GM20000 (cell line): Measurements from ENCODE around the gene WDFY3.

Experiments
- DNase-seq: peaks from one replicate; pipeline ENCODE4 v3.0.0; 2012; ENCODE audit warnings: low spot score
- TF ChIP-seq, protein P1 (sequence below): IDR thresholded peaks from 2 replicates; pipeline ENCODE4 v1.5.1; 2012; ENCODE audit warnings: mild to moderate bottlenecking, control low read depth; ENCODE audit errors: extremely low read depth, missing control alignments

The WDFY3 gene

DNA sequence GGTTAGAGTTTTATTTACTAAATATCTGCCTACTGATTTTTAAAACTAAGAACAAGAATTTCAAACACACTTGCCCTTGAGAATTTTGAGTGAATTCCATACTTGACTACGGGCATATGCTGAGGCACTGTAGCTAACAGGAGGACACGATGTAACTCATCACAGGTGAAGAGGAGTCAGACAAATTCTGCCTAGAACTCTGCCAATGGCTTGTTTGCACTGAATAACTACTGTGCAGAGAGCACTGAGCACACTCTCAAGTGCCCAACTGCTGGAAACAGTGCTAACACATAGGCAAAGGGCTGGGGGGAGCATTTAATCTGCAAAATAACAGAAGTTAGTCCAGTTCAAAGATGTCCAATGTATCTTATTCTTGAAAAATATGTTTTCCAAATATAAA is 104.4 kb downstream of the WDFY3 start:
- TF ChIP-seq, protein P1, sequence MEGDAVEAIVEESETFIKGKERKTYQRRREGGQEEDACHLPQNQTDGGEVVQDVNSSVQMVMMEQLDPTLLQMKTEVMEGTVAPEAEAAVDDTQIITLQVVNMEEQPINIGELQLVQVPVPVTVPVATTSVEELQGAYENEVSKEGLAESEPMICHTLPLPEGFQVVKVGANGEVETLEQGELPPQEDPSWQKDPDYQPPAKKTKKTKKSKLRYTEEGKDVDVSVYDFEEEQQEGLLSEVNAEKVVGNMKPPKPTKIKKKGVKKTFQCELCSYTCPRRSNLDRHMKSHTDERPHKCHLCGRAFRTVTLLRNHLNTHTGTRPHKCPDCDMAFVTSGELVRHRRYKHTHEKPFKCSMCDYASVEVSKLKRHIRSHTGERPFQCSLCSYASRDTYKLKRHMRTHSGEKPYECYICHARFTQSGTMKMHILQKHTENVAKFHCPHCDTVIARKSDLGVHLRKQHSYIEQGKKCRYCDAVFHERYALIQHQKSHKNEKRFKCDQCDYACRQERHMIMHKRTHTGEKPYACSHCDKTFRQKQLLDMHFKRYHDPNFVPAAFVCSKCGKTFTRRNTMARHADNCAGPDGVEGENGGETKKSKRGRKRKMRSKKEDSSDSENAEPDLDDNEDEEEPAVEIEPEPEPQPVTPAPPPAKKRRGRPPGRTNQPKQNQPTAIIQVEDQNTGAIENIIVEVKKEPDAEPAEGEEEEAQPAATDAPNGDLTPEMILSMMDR = no peak
- no peak for DNase-seq

DNA sequence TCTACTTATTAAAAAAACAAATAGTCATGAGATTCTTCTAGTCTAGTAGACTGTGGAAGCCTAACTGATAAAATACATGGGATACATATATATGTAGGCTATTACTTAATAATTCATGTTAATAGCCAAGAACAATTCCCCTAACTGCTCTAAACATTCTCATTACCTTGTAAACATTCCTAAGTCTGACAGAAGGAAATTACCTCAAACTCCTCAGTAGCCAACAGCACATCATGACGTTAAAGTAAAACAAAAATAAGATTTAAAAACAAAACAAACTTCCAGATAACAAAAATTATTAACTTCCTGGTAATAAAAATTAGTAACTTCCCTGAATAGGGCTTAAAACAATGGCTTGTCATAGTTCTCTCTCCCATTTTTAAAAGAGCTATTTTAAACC is 109.2 kb downstream of the WDFY3 start:
- TF ChIP-seq, protein P1 = no peak
- DNase-seq = no peak

DNA sequence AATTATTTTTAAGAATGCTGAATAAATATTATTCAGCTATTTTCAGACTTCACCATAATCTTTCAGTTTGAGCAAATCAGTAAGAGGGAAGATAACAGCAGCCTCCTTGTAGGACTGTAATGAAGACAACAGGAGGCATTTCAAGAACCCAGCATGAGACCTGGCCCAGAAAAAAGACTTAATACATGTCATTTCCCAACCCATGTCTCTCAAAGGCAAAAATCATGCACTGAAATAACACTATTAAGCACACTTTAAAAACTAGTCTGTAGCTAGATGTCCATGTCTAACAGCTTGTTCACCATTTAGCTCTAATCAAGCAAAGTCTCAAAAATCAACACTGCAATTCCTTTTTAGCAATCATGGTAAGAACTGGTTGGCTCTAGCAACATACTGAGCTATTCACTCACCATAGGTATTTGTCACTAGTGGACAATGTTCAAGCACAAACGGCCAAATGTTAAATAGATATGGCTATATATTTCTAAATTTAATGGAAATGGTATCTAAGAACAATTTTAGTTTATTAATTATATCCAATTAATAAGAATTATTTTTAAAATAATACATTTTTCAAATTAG is 109.9 kb downstream of the WDFY3 start:
- TF ChIP-seq, protein P1 = no peak

DNA sequence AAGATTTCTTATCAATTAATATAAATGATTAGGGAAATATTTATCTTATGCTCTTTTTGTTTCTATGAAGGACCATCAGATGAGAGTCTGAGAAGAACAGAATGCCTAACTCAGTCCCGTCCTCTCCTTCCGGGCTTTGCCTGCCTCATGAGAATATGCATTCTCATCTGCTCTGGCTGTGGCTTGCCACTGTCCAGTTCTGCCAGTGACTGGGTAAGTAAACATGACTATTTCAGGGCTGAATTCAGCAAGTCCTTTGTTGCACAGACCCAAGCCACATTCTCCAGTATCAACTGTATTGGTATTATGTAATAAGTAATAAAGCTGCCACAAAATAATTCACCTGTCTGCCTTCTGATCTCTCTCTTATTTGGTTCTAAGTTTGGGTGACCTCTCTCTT is 110.7 kb downstream of the WDFY3 start:
- TF ChIP-seq, protein P1 = no peak
- no peak for DNase-seq

More for the DNA sequence above, 109.9 kb downstream of the WDFY3 start:
- DNase-seq = no peak

DNA sequence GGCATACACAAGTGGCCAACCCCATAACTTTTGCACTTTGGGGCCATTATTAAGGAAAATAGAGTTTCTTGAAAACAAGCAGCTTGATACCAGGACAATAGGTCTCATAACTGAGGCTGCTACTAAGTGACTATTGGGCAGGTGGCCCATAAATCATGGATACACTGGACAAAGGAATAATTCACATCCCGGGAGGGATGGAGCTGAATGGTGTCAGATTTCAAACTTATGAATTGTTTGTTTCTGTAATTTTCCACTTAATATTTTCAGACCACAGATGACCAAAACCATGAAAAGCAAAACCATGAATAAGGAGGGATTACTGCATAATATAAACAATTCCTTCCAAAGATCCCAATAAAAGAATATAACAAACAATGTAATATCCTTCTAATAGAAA is 114.4 kb downstream of the WDFY3 start:
- DNase-seq = no peak
- TF ChIP-seq, protein P1 = no peak

DNA sequence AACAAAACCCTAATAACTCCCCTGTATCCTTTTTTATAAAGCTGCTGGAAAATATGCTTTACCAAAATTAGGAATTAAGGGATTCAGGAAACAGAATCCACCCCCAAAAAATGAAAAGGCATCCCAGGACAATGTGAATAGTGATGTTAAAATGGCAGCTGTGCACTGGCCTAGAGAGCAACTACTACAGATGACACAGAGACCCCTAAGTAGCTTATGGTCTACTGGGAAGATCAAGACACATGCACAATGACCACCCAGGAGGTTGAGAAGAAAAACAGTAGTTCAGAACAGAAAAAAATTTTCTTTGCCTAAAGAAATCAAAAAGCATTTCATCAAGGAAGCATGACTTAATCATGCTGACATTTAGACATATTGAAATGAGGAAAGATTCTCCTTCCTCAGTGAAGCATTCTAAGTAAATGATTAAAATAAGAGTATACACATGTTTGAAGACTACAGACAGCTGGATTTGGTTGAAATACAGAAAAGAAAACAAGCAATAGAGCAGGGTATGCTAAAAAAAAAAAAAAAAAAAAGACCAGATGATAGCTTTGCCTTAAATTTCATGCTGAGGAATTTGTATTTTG is 117.3 kb downstream of the WDFY3 start:
- no peak for DNase-seq
- TF ChIP-seq, protein P1 = no peak

DNA sequence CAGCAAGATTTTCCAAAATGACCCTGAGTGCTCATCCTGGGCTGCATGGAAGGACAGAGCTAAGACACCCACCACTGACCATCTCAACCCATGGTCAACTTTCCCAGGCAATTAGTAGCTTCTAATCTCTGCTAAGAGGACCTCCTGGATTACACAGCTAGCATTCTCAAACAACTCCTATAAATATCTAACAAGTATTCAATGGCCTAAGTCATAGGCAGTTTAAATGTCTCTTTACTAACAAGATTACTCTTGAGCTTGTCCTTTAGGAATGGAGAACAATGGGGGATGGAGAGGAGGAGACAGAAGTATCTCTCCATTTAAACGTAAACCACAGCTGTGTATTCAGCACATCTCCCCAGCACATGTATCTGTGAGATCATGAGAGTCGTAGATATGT is 118.1 kb downstream of the WDFY3 start:
- TF ChIP-seq, protein P1 = no peak
- DNase-seq = no peak
